Osteoblast (primary cell): Measurements from ENCODE around the gene OR8I2. TPM values are rescaled to one million over a fixed set of nuclear protein-coding genes. Genes with fewer than 3 reads are reported as not detected.
"Not testable (repeated sequence)": the region's sequence is repeated elsewhere in the genome, so short reads cannot be mapped to it uniquely, and the experiment has no call there.

ENCODE experiments used
- DNase-seq: peaks from one replicate; pipeline ENCODE4 v3.0.0; 2011; ENCODE audit warnings: low spot score, mixed read lengths; ENCODE audit not compliant: insufficient read length; ENCODE audit errors: missing footprints
- H2AFZ ChIP-seq: 2 replicates; pipeline ENCODE4 v1.6.0; 2011; ENCODE audit warnings: mild to moderate bottlenecking, low read length
- H3K27ac ChIP-seq: 2 replicates; pipeline ENCODE4 v1.5.1; 2011; ENCODE audit warnings: mild to moderate bottlenecking, low read depth, low read length, moderate library complexity
- H3K27me3 ChIP-seq: 2 replicates; pipeline ENCODE4 v1.6.0; 2012; ENCODE audit warnings: mild to moderate bottlenecking, control low read depth, inconsistent platforms, low read length, moderate library complexity; ENCODE audit not compliant: insufficient read depth
- H3K36me3 ChIP-seq: 2 replicates; pipeline ENCODE4 v1.5.1; 2011; ENCODE audit warnings: mild to moderate bottlenecking, low read length, control low read depth, moderate library complexity; ENCODE audit not compliant: insufficient read depth
- H3K4me1 ChIP-seq: 2 replicates; pipeline ENCODE4 v1.5.1; 2011; ENCODE audit warnings: mild to moderate bottlenecking, low read length, control low read depth, moderate library complexity; ENCODE audit not compliant: insufficient read depth
- H3K4me2 ChIP-seq: 2 replicates; pipeline ENCODE4 v1.6.0; 2011; ENCODE audit warnings: mild to moderate bottlenecking, low read length; ENCODE audit not compliant: insufficient read depth
- H3K4me3 ChIP-seq: fragments of 200-600 bp; sonication (generic); 3 replicates; pipeline ENCODE4 v1.5.1; 2012; ENCODE audit warnings: mild to moderate bottlenecking, low read length, inconsistent platforms; ENCODE audit not compliant: insufficient read depth
- H3K79me2 ChIP-seq: 2 replicates; pipeline ENCODE4 v1.6.0; 2012; ENCODE audit warnings: mild to moderate bottlenecking, low read length, control low read depth, inconsistent platforms; ENCODE audit not compliant: insufficient read depth
- H3K9me3 ChIP-seq: 2 replicates; pipeline ENCODE4 v1.5.1; 2011; ENCODE audit warnings: low read depth, low read length, control low read depth
- H4K20me1 ChIP-seq: 2 replicates; pipeline ENCODE4 v1.6.0; 2012; ENCODE audit warnings: mild to moderate bottlenecking, low read length, control low read depth; ENCODE audit not compliant: insufficient read depth
- small RNA-seq: library from RNA; depleted of rRNA; stranded (forward); fragments of <200 nt; gene quantifications from one replicate; pipeline ENCODE3, GENCODE V24; 2012
- total RNA-seq: library from RNA; depleted of rRNA; stranded (reverse); fragments of >200 nt; gene quantifications from 2 replicates; pipeline ENCODE4 v1.2.3, GENCODE V29; 2012
- TF ChIP-seq, protein P1 (sequence below): IDR thresholded peaks from 2 replicates; pipeline ENCODE4 v1.5.1; 2011; ENCODE audit warnings: mild to moderate bottlenecking, low read depth, low read length, moderate library complexity; ENCODE audit errors: extremely low read depth

Gene OR8I2
- total RNA-seq, 1 donor = not detected

GRCh38 chr11:56122073-56122472 is 29.0 kb downstream of the OR8I2 start, which contains the start of gene OR8H3:
Gene OR8H3 (plus strand): TSS chr11:56122373. CDS start chr11:56122373, 0 bp downstream.
- no peaks in the 10 kb centered on the region for H3K36me3 ChIP-seq
- H2AFZ ChIP-seq = no peak within 1 kb of the TSS
- no peaks in the 10 kb centered on the region for H4K20me1 ChIP-seq
- H3K27ac ChIP-seq = no peak within 1 kb of the TSS
- H3K4me2 ChIP-seq = no peak within 1 kb of the TSS
- no peak for DNase-seq
- no peaks in the 10 kb centered on the region for H3K4me1 ChIP-seq
- no peaks in the 10 kb centered on the region for H3K9me3 ChIP-seq
- no peak within 1 kb of the TSS for H3K4me3 ChIP-seq
- no peaks in the 10 kb centered on the region for H3K27me3 ChIP-seq
- TF ChIP-seq, protein P1, sequence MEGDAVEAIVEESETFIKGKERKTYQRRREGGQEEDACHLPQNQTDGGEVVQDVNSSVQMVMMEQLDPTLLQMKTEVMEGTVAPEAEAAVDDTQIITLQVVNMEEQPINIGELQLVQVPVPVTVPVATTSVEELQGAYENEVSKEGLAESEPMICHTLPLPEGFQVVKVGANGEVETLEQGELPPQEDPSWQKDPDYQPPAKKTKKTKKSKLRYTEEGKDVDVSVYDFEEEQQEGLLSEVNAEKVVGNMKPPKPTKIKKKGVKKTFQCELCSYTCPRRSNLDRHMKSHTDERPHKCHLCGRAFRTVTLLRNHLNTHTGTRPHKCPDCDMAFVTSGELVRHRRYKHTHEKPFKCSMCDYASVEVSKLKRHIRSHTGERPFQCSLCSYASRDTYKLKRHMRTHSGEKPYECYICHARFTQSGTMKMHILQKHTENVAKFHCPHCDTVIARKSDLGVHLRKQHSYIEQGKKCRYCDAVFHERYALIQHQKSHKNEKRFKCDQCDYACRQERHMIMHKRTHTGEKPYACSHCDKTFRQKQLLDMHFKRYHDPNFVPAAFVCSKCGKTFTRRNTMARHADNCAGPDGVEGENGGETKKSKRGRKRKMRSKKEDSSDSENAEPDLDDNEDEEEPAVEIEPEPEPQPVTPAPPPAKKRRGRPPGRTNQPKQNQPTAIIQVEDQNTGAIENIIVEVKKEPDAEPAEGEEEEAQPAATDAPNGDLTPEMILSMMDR = no peak
- H3K79me2 ChIP-seq = no peaks in the 10 kb centered on the region

DNA sequence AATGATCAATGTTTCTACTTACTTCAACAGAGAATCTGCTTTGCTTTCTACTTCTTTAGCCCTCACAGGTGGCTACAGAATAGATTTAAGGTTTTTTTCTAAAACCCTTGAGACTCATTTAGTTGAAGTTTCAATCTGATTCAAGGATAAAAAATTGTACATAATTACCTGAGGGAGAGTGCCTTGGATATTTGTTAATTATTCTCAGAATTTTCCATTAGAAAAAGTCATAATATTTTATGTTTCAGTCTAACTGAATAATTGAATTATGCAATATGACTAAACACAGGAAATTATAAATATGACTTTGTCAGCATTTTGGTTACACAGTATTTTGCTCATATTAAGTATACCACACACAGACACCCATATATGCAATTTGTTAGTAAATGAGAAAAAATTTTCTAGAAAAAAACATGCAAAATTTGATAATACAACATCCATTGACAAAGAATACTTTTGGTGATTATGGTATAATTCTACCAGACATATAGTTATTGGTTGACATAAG is 47.1 kb downstream of the OR8I2 start, which contains the start of gene OR8J3:
TSS of gene OR8J3 (minus strand) at position 51 of the 511 bp plus-strand sequence. CDS start 2,483 bp downstream, outside the sequence.
- H3K27me3 ChIP-seq = no peaks in the 10 kb centered on the region
- TF ChIP-seq, protein P1 = no peak
- H3K4me3 ChIP-seq = no peak within 1 kb of the TSS
- H2AFZ ChIP-seq = no peak within 1 kb of the TSS
- peaks cover 2% of the 10 kb centered on the region for H3K9me3 ChIP-seq
- no peak within 1 kb of the TSS for H3K27ac ChIP-seq
- H3K79me2 ChIP-seq = no peaks in the 10 kb centered on the region
- H3K4me2 ChIP-seq = no peak within 1 kb of the TSS
- H4K20me1 ChIP-seq = no peaks in the 10 kb centered on the region
- H3K4me1 ChIP-seq = no peaks in the 10 kb centered on the region
- no peaks in the 10 kb centered on the region for H3K36me3 ChIP-seq
- DNase-seq = no peak

DNA sequence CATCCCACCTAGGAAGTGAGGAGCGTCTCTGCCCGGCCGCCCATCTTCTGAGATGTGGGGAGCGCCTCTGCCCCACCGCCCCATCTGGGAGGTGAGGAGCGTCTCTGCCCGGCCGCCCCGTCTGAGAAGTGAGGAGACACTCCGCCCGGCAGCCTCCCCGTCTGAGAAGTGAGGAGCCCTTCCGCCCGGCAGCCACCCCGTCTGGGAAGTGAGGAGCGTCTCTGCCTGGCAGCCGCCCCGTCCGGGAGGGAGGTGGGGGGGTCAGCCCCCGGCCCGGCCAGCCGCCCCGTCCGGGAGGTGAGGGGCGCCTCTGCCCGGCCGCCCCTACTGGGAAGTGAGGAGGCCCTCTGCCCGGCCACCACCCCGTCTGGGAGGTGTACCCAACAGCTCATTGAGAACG is 50.6 kb downstream of the OR8I2 start:
- H3K9me3 ChIP-seq, H3K36me3 ChIP-seq, H3K27me3 ChIP-seq, H2AFZ ChIP-seq, H3K4me3 ChIP-seq, DNase-seq, H3K4me1 ChIP-seq, H4K20me1 ChIP-seq, H3K27ac ChIP-seq, H3K79me2 ChIP-seq, H3K4me2 ChIP-seq: not testable (repeated sequence)

Small RNA genes within 50 kb of the gene (small RNA-seq; reads per million reads assigned to genes)
- not detected for gene OR8I4P

Other genes with a start within 250 kb of the OR8I2 start
- not detected in 2 replicates for gene TRIM51, start 210.0 kb upstream of the OR8I2 start, total RNA-seq
- gene OR5W2, start 178.7 kb upstream of the OR8I2 start, total RNA-seq = not detected in 2 replicates
- not detected in 2 replicates for gene OR5I1, start 156.9 kb upstream of the OR8I2 start, total RNA-seq
- gene OR10AG1, start 123.4 kb upstream of the OR8I2 start, total RNA-seq = not detected in 2 replicates
- not detected in 2 replicates for gene OR5F1, start 98.7 kb upstream of the OR8I2 start, total RNA-seq
- gene OR5AS1, start 65.7 kb upstream of the OR8I2 start, total RNA-seq = not detected in 2 replicates
- not detected in 2 replicates for gene OR8H2, start 10.4 kb downstream of the OR8I2 start, total RNA-seq
- gene OR8H3, start 29.1 kb downstream of the OR8I2 start, total RNA-seq = not detected in 2 replicates
- gene OR8J3, start 46.9 kb downstream of the OR8I2 start, total RNA-seq = not detected in 2 replicates
- gene OR8K5, start 67.0 kb downstream of the OR8I2 start, total RNA-seq = not detected in 2 replicates
- not detected in 2 replicates for gene OR5J2, start 83.3 kb downstream of the OR8I2 start, total RNA-seq
- gene OR5T2, start 140.9 kb downstream of the OR8I2 start, total RNA-seq = not detected in 2 replicates
- gene OR5T3, start 158.9 kb downstream of the OR8I2 start, total RNA-seq = not detected in 2 replicates
- not detected in 2 replicates for gene OR5T1, start 180.8 kb downstream of the OR8I2 start, total RNA-seq
- gene OR8H1, start 198.9 kb downstream of the OR8I2 start, total RNA-seq = not detected in 2 replicates
- gene OR8K3, start 221.8 kb downstream of the OR8I2 start, total RNA-seq = not detected in 2 replicates